ENCODE measurements around the gene CARMIL1.

Gene CARMIL1

GRCh38 chr6:25635886-25636317 is 356.7 kb downstream of the CARMIL1 start:
- DNase-seq, result no peak

DNA sequence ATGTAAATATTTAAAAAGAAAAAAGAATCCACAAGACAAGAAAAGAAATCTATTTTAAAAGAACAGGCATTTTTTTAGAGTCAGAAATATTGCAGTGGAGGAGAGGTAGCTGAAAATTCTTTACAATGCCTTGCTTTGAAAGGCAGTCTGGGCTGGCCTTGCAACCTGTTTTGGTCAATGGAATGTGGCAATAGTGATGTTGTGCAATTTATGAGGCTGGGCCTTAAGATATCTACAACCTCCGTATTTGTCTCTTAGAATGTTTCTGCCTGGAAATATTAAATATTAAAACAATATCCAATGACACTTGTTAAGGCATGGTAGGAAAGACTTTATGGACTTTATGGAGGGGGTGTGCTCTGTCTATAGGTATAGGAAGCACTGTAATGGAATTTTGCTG is 358.0 kb downstream of the CARMIL1 start:
- no peak for DNase-seq

- no peak for DNase-seq
Observed at GRCh38 chr6:25637960-25638434, 358.8 kb downstream of the CARMIL1 start.

DNA sequence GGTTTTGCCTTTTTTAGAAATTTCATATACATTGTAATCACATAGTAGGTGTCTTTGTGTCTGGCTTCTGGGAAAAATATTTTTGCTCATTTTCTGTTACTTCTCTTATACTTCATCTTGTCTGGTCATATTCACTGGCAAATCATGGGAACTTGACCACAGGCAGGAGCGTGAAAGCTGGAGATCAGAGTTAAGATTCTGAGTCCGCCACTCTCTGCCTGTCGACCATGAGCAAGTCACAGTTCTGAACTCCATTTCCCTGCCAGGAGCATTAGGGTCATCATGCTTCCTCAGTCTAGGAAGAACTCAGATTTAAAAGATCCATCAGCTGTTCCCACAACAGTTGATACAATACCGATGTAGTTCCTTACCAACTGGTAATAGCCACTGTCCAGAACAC is 360.5 kb downstream of the CARMIL1 start:
- DNase-seq, result no peak

DNA sequence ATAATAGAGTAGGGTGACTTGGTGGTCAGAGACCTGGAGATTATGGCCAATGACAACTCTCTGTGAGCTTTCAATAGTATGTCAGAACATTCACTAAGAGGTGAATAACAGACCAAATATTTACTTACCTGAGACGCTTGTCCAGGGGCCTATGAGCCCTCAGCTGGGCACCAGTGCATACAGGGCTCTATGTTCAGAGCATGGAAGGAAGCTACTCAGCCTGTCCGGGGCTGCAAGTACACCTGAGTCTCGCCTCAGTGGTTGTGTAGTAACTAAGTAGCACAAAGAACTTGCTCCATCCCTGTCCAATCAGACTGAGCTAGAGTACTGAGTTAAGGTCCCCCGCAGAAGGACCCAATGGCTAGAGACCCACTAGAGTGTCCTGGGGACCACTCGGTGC is 361.3 kb downstream of the CARMIL1 start:
- DNase-seq, result no peak

GRCh38 chr6:25640891-25641290 is 361.7 kb downstream of the CARMIL1 start:
- DNase-seq, result no peak

GRCh38 chr6:25641377-25641776 is 362.2 kb downstream of the CARMIL1 start:
- no peak for DNase-seq

DNA sequence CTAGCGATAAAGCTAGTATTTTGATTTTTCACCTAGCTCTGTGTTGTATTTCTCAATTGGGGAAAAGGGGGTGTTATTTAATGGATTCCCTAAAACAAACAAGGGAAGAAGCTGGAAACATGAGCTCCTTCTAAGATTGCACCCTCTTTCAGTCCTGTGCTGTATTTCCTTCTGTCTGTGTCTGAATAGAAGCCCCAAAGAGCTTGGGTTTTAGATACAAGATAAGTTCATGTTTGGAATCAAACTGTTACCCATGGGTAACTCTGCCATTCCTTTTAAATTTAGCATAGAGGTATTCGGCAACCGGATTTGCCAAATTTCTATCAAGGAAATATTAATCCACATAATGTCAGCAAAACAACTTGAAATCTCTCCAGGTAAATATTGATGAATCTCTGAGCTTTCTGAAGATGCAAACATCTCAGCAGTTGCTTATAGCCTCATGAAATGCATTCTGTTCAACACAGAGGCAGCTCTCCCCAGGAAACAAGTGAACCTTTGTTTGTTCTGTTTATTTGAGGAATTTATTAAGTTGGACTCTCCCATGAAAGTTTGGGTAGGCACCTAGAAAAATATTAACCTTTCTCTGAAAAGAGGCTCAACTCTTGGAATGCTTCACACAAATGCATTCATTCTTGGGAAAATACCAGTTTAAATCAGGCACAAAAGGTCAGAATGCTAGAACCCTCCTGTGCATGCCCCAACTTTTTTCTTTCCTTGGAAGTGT is 362.9 kb downstream of the CARMIL1 start:
- DNase-seq, result no peak

DNA sequence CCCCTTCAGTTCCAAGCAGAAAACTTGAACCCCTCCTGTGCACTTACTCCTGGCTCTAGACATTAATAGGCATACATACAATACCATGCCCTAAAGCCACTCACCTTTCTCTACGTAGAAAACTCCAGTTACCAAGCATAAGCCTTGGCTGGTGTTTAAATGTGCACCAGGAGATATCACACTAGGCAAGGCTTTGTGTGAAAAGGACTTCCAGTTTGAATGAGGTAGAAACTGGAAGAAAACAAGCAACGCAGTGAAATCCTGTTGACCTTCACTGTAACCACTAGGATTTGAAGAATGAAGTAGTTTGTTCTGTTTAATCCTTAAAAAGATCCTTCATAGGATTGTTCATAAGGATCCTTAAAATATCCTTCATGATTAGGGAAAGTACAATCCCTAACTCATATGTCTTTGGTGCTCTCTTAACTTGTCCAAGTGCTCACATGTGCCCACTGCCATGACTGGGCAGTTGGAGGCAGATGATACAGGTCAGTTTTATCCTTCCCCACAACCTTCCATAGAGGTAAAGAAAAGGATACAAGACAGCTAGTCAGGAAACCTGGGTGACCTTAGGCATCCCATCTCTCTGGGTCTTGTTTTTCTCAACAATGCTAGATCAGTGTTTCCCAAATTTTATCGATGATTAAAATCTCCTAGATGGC is 363.6 kb downstream of the CARMIL1 start:
- no peak for DNase-seq

DNA sequence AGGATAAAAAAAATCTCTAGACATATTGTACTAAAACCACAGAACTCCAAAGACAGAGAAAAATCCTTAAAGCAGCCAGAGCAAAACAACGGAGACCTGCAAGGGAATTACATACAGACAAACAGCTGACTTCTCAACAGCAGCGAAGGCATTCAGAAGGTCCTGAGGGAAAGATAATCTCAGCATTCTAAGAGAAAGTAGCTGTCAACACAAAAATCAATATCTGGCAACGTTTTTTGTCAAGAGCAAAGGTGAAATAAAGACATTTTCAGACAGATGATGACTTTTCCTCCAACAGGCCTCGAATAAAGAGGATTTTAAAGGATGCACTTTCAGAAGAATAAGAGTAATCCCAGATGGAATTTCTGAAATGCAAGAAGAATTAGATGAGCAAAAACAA is 366.7 kb downstream of the CARMIL1 start:
- DNase-seq, result no peak

- DNase-seq, result no peak
Observed at GRCh38 chr6:25649611-25650010, 370.4 kb downstream of the CARMIL1 start.

DNA sequence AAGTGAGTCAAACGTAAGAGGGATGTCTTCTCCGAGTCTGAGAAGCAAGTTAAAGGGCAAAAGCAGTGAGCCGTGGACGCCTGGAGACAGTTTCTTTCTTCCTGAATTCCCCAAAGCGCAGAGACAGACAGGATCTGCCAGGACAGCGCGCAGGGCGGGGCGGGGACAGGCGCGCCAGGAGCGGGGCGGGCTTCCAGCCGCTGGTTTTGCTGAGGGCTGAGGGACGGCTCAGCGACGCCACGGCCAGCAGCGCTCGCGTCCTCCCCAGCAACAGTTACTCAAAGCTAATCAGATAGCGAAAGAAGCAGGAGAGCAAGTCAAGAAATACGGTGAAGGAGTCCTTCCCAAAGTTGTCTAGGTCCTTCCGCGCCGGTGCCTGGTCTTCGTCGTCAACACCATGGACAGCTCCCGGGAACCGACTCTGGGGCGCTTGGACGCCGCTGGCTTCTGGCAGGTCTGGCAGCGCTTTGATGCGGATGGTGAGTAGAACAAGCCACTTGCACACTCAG is 372.9 kb downstream of the CARMIL1 start, which contains the start of gene SCGN:
TSS of gene SCGN (plus strand) at position 209 of the 509 bp plus-strand sequence. CDS start at position 398, 189 bp downstream.
- DNase-seq, result peak; percentile 9

DNA sequence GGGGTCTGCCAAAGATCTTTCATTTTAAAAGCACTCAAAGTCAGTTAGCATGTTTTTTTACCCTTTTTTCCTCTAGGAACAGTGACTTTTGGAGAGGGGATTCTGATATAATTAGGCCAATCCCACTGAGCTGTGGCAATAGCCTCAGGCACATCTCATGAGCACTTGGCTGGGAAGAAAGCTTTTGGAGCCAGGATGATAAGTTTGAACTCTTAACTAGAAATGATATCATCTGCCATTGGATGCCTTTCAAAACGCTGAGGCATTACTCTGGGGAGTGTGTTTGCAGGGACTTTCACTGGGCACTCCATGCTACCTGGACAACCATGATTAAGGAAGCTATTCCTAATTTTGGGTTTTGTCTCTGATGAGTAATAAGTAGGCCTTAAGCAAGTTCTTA is 376.5 kb downstream of the CARMIL1 start:
- DNase-seq, result no peak

DNA sequence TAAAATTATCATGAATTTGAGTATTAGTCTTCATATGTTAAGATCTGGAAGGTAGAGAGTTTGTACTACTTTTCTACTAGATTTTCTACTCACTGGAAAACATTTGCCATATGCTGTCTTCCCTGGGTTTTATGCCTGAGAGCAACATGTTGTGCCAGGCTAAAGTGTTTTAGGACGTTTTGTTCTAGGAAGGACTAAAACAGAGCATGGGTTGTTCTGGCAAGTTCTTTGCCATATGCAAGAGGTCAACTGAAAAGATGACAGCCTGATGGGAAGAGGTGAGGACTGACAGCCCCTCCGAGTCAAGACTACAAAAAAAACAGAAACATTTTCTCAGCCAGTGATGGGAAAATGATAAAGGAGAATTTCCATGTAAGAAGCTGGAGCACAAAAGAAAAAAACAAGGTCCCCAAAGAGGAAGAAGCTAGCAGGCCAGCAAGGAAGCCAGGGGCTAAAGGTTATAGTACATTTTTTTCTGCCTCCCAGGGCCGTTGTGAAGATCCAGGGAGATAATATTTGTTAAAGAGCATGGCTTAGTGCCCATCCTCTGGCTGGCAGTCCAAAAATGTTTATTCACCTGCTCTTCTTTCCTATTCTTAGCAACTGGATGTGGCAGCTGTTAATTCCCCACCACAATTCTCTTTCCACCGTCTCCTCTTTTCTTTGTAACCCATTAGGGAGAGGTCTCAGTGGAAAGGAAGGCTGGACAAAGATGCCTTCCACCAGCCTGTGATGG is 380.6 kb downstream of the CARMIL1 start:
- DNase-seq, result no peak

GRCh38 chr6:25660512-25660911 is 381.3 kb downstream of the CARMIL1 start:
- no peak for DNase-seq

- DNase-seq, result no peak
Observed at GRCh38 chr6:25661129-25661779, 382.1 kb downstream of the CARMIL1 start.

DNA sequence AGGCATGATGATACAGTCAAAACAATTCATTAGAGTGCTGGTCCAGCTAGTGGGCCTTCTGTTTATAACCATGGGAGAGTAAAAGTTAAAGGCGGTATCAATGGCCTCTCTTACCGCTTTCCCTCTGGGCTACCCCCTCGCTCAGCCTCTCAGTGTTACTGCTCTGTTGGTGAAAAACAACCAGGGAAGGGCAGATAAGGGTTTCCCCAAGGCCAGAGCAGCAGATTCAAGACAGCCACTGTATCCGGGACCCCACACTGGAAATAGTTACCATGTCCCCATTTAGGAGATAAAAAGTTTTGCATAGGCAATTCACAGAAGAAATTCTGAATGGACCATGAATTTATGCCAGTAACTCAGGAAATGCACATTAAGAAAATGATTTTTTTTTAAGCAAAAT is 386.3 kb downstream of the CARMIL1 start:
- DNase-seq, result no peak

GRCh38 chr6:25669413-25669812 is 390.2 kb downstream of the CARMIL1 start:
- DNase-seq, result no peak

All from midbrain (tissue), 1 donor.